ENCODE data around the gene PREX1.

DNA sequence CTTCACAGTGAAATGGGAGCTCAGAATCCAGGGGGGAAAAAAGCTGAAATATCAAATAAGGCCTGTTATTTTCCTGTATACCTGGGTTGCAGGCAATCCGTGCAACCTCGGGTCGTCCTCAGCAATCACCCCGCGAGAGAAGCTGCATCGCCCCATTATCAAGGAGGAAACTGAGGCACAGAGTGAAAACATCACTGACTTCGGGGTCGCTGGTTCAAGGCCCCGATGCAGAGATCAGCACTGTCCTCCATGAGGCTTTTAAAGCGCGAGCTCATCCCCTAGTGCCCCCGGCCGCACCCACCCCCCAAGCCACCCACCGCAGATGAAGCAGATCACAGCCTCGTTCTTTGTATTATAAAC lies 203.9 kb downstream of the PREX1 start:
- TF ChIP-seq, protein P1, sequence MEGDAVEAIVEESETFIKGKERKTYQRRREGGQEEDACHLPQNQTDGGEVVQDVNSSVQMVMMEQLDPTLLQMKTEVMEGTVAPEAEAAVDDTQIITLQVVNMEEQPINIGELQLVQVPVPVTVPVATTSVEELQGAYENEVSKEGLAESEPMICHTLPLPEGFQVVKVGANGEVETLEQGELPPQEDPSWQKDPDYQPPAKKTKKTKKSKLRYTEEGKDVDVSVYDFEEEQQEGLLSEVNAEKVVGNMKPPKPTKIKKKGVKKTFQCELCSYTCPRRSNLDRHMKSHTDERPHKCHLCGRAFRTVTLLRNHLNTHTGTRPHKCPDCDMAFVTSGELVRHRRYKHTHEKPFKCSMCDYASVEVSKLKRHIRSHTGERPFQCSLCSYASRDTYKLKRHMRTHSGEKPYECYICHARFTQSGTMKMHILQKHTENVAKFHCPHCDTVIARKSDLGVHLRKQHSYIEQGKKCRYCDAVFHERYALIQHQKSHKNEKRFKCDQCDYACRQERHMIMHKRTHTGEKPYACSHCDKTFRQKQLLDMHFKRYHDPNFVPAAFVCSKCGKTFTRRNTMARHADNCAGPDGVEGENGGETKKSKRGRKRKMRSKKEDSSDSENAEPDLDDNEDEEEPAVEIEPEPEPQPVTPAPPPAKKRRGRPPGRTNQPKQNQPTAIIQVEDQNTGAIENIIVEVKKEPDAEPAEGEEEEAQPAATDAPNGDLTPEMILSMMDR (IDR thresholded peaks at IDR 0.05), result no peak
- TF ChIP-seq POLR2A (IDR thresholded peaks at IDR 0.05), result no peak
- TF ChIP-seq POLR2AphosphoS5 (IDR thresholded peaks at IDR 0.05), result no peak

Measured in prostate gland (tissue), 2 donors.